Measurements from ENCODE around the gene CLECL1. TPM values are rescaled to one million over a fixed set of nuclear protein-coding genes. Genes with fewer than 3 reads are reported as not detected.
A peak's percentile ranks its signal among the peaks of the same experiment; 100 is the strongest.

Gene CLECL1
- polyA plus RNA-seq, 1 donor from 2014 or later: not detected

GRCh38 chr12:9763025-9763424 lies 30.1 kb upstream of the CLECL1 start:
- Histone ChIP-seq H3K79me2 (replicated peaks; ENCODE audit: insufficient read depth, low read length) (no peaks in the 10 kb centered on the region), H3K36me3 (ENCODE audit: insufficient read depth, low read length) (no peaks in the 10 kb centered on the region), H3K9me3 (ENCODE audit: low read length) (no peaks in the 10 kb centered on the region), H3K27ac (ENCODE audit: low read length) (no peak overlapping the region), H3K27me3 (ENCODE audit: insufficient read depth, low read depth, low read length) (no peaks in the 10 kb centered on the region), H3K4me2 (ENCODE audit: low read length) (no peak overlapping the region), H3K4me3 (ENCODE audit: low read length) (no peak overlapping the region), H3K9me2 (ENCODE audit: insufficient read depth, low read length) (no peaks in the 10 kb centered on the region), H4K20me1 (ENCODE audit: insufficient read depth) (no peaks in the 10 kb centered on the region), H3K9ac (ENCODE audit: low read length) (no peak overlapping the region), H2AFZ (ENCODE audit: low read depth, low read length) (no peak overlapping the region), H3F3A (ENCODE audit: insufficient read depth, low read length, poor library complexity, severe bottlenecking) (peaks cover 7% of the 10 kb centered on the region)
- TF ChIP-seq EZH2 (IDR thresholded peaks at IDR 0.05; ENCODE audit: borderline replicate concordance, insufficient read depth, low read length, poor library complexity, severe bottlenecking): no peak
- no peak for TF ChIP-seq MXI1 (conservative IDR thresholded peaks at IDR 0.05; ENCODE audit: poor library complexity, severe bottlenecking)
- TF ChIP-seq TAF1 (IDR thresholded peaks at IDR 0.05; ENCODE audit: low read depth): no peak
- no peak for TF ChIP-seq EP300 (conservative IDR thresholded peaks at IDR 0.05; ENCODE audit: poor library complexity, severe bottlenecking)
- TF ChIP-seq POLR2AphosphoS5 (IDR thresholded peaks at IDR 0.05): no peak
- TF ChIP-seq, protein P1, sequence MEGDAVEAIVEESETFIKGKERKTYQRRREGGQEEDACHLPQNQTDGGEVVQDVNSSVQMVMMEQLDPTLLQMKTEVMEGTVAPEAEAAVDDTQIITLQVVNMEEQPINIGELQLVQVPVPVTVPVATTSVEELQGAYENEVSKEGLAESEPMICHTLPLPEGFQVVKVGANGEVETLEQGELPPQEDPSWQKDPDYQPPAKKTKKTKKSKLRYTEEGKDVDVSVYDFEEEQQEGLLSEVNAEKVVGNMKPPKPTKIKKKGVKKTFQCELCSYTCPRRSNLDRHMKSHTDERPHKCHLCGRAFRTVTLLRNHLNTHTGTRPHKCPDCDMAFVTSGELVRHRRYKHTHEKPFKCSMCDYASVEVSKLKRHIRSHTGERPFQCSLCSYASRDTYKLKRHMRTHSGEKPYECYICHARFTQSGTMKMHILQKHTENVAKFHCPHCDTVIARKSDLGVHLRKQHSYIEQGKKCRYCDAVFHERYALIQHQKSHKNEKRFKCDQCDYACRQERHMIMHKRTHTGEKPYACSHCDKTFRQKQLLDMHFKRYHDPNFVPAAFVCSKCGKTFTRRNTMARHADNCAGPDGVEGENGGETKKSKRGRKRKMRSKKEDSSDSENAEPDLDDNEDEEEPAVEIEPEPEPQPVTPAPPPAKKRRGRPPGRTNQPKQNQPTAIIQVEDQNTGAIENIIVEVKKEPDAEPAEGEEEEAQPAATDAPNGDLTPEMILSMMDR (IDR thresholded peaks at IDR 0.05; ENCODE audit: poor library complexity, severe bottlenecking): no peak
- TF ChIP-seq SMC3 (conservative IDR thresholded peaks at IDR 0.05; ENCODE audit: poor library complexity): no peak
- TF ChIP-seq REST (IDR thresholded peaks at IDR 0.05; ENCODE audit: borderline replicate concordance): no peak
- TF ChIP-seq RAD21 (conservative IDR thresholded peaks at IDR 0.05): no peak

DNA sequence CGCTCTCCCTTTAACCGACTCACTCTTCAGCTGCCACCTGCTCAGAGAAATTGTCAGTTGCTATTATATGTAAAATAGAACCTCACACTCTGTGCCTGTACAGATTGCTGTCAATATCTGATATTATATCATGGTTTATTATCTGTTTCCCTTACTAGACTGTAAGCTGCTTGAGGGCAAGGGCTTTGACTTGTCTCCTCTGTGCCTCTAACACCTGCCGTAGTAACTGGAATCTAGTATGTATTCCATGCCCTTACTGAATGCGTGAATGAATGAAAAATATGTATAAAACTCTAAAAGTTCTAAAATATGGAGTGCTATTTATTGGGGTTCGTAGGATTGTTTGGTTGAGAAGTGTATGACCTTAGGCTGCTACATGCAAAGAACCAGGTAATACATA lies 29.5 kb upstream of the CLECL1 start:
- Histone ChIP-seq H3K27me3 (ENCODE audit: insufficient read depth, low read depth, low read length) (no peaks in the 10 kb centered on the region), H2AFZ (ENCODE audit: low read depth, low read length) (no peak overlapping the region), H3K4me3 (ENCODE audit: low read length) (no peak overlapping the region), H3K4me2 (ENCODE audit: low read length) (peak overlapping the region; percentile 25), H3K9ac (ENCODE audit: low read length) (no peak overlapping the region), H3K27ac (ENCODE audit: low read length) (peak overlapping the region; percentile 78), H4K20me1 (ENCODE audit: insufficient read depth) (no peaks in the 10 kb centered on the region), H3F3A (ENCODE audit: insufficient read depth, low read length, poor library complexity, severe bottlenecking) (peaks cover 7% of the 10 kb centered on the region), H3K36me3 (ENCODE audit: insufficient read depth, low read length) (no peaks in the 10 kb centered on the region), H3K9me3 (ENCODE audit: low read length) (no peaks in the 10 kb centered on the region), H3K79me2 (replicated peaks; ENCODE audit: insufficient read depth, low read length) (no peaks in the 10 kb centered on the region), H3K9me2 (ENCODE audit: insufficient read depth, low read length) (no peaks in the 10 kb centered on the region)
- TF ChIP-seq EZH2 (IDR thresholded peaks at IDR 0.05; ENCODE audit: borderline replicate concordance, insufficient read depth, low read length, poor library complexity, severe bottlenecking) (no peak), EP300 (conservative IDR thresholded peaks at IDR 0.05; ENCODE audit: poor library complexity, severe bottlenecking) (peak; percentile 22)

- Histone ChIP-seq H3K27ac (ENCODE audit: low read length) (peak overlapping the region; percentile 78), H2AFZ (ENCODE audit: low read depth, low read length) (no peak overlapping the region), H3K4me2 (ENCODE audit: low read length) (peak overlapping the region; percentile 25), H3K4me3 (ENCODE audit: low read length) (peak overlapping the region; percentile 32), H3K9ac (ENCODE audit: low read length) (no peak overlapping the region), H4K20me1 (ENCODE audit: insufficient read depth) (no peaks in the 10 kb centered on the region), H3K36me3 (ENCODE audit: insufficient read depth, low read length) (no peaks in the 10 kb centered on the region), H3K79me2 (replicated peaks; ENCODE audit: insufficient read depth, low read length) (no peaks in the 10 kb centered on the region), H3K9me3 (ENCODE audit: low read length) (no peaks in the 10 kb centered on the region), H3F3A (ENCODE audit: insufficient read depth, low read length, poor library complexity, severe bottlenecking) (peaks cover 7% of the 10 kb centered on the region), H3K9me2 (ENCODE audit: insufficient read depth, low read length) (no peaks in the 10 kb centered on the region), H3K27me3 (ENCODE audit: insufficient read depth, low read depth, low read length) (no peaks in the 10 kb centered on the region)
- no peak for TF ChIP-seq SMC3 (conservative IDR thresholded peaks at IDR 0.05; ENCODE audit: poor library complexity)
- no peak for TF ChIP-seq EZH2 (IDR thresholded peaks at IDR 0.05; ENCODE audit: borderline replicate concordance, insufficient read depth, low read length, poor library complexity, severe bottlenecking)
- TF ChIP-seq, protein P1 (IDR thresholded peaks at IDR 0.05; ENCODE audit: poor library complexity, severe bottlenecking): no peak
- TF ChIP-seq EP300 (conservative IDR thresholded peaks at IDR 0.05; ENCODE audit: poor library complexity, severe bottlenecking): peak; percentile 95
- no peak for TF ChIP-seq RAD21 (conservative IDR thresholded peaks at IDR 0.05)
- TF ChIP-seq POLR2AphosphoS5 (IDR thresholded peaks at IDR 0.05): peak; percentile 61
Observed at GRCh38 chr12:9761419-9761781, 28.5 kb upstream of the CLECL1 start.
